CD4-positive, alpha-beta T cell treated with Interleukin-21 for 1 hour (primary cell): ENCODE measurements around the gene NDUFV1.
"Not testable (repeated sequence)": the region's sequence is repeated elsewhere in the genome, so short reads cannot be mapped to it uniquely, and the experiment has no call there.

Experiments used
- DNase-seq: peaks from one replicate; pipeline ENCODE4 v3.0.0-alpha.2; 2020

The NDUFV1 gene

DNA sequence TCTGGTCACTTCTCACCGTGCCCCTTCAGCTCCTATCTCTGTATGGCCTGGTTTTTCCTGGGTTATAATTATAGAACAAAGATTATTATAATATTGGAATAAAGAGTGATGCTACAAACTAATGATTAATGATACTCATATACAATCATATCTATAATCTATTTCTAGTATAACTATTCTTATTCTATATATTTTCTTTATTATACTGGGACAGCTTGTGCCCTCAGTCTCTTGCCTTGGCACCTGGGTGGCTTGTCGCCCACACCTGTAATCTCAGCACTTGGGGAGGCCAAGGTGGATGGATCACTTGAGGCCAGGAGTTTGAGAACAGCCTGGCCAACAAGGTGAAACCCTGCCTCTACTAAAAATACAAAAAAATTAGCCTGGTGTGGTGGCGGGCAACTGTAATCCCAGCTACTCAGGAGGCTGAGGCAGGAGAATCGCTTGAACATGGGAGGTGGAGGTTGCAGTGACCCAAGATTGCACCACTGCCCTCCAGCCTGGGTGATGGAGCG is 53.0 kb downstream of the NDUFV1 start:
- DNase-seq = not testable (repeated sequence)

DNA sequence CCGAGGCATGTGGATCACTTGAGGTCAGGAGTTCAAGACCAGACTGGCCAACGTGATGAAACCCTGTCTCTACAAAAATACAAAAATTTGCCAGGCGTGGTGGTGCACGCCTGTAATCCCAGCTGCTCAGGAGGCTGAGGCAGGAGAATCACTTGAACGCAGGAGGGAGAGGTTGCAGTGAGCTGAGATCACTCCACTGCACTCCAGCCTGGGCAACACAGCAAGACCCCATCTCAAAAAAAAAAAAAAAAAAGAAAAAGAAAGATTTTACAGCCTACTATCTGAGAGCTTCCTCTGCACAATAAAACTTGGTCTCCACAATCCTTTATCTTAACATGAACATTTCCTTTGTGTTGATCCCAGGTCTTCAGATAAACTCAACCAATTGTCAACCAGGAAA is 54.0 kb downstream of the NDUFV1 start:
- DNase-seq = not testable (repeated sequence)
